IMR-90 (cell line): ENCODE data around the gene CWC22. TPM values are rescaled to one million over a fixed set of nuclear protein-coding genes. Genes with fewer than 3 reads are reported as not detected.

Experiments used
- ATAC-seq: fragments of 200-7000 bp; cut with Tn5 transposase; 2 replicates; pipeline ENCODE4 v1.9.1; 2020; ENCODE audit warnings: low read depth, mild to moderate bottlenecking, moderate library complexity
- BruUV-seq: library from RNA; stranded (reverse); fragments of 400-500 nt; replicated peaks from 2 replicates; lab custom pipeline; 2021; lab: Mats Ljungman, UMichigan
- CTCF ChIA-PET: fragments of 300-600 bp; formaldehyde crosslinking; extraction: SDS; loops from one replicate; lab custom pipeline; 2021; ENCODE audit warnings: antibody characterized with exemption; lab: Yijun Ruan, JAX
- POLR2A ChIA-PET: fragments of 300-600 bp; sonication (Branson Sonifier 250); formaldehyde crosslinking; loops from one replicate; lab custom pipeline; 2022; ENCODE audit warnings: antibody characterized with exemption; ENCODE audit not compliant: unreplicated experiment; lab: Charles Lee
- DNase-seq: peaks from one replicate; pipeline ENCODE4 v3.0.0; 2013
- H2AFZ ChIP-seq: replicated peaks from 2 replicates; pipeline ENCODE3; 2013; ENCODE audit warnings: low read length, mild to moderate bottlenecking; ENCODE audit not compliant: poor library complexity
- H2AK5ac ChIP-seq: 2 replicates; pipeline ENCODE4 v1.6.1; 2013; ENCODE audit warnings: low read depth, low read length, inconsistent platforms
- H2AK9ac ChIP-seq: replicated peaks from 2 replicates; pipeline ENCODE3; 2013; ENCODE audit warnings: mild to moderate bottlenecking, low read depth, low read length, moderate library complexity; ENCODE audit not compliant: poor library complexity
- H2BK120ac ChIP-seq: 2 replicates; pipeline ENCODE4 v1.6.1; 2013; ENCODE audit warnings: low read depth, low read length, inconsistent platforms
- H2BK15ac ChIP-seq: 3 replicates; pipeline ENCODE4 v1.6.1; 2013; ENCODE audit warnings: low read depth, low read length, inconsistent platforms
- H2BK20ac ChIP-seq: 2 replicates; pipeline ENCODE4 v1.6.1; 2013; ENCODE audit warnings: low read depth, mild to moderate bottlenecking, inconsistent platforms, low read length, moderate library complexity
- H2BK5ac ChIP-seq: 2 replicates; pipeline ENCODE4 v1.6.1; 2013; ENCODE audit warnings: mild to moderate bottlenecking, low read depth, low read length, inconsistent platforms; ENCODE audit not compliant: poor library complexity, severe bottlenecking
- H3K14ac ChIP-seq: replicated peaks from 2 replicates; pipeline ENCODE4 v1.6.1; 2013; ENCODE audit warnings: low read depth, low read length, inconsistent platforms
- H3K18ac ChIP-seq: 2 replicates; pipeline ENCODE4 v1.6.1; 2013; ENCODE audit warnings: low read depth, low read length, control low read depth
- H3K23ac ChIP-seq: 2 replicates; pipeline ENCODE4 v1.6.1; 2013; ENCODE audit warnings: low read depth, low read length, inconsistent platforms
- H3K27ac ChIP-seq: 2 replicates; pipeline ENCODE4 v1.5.1; 2013; ENCODE audit warnings: mild to moderate bottlenecking, control low read depth, low read length; ENCODE audit not compliant: insufficient read depth
- H3K27me3 ChIP-seq: 2 replicates; pipeline ENCODE4 v1.6.1; 2013; ENCODE audit warnings: low read length; ENCODE audit not compliant: control insufficient read depth, insufficient read depth
- H3K36me3 ChIP-seq: 2 replicates; pipeline ENCODE4 v1.6.1; 2013; ENCODE audit warnings: low read length, mixed read lengths; ENCODE audit not compliant: control insufficient read depth, insufficient read depth
- H3K4ac ChIP-seq: 2 replicates; pipeline ENCODE4 v1.6.1; 2013; ENCODE audit warnings: low read depth, low read length, inconsistent platforms
- H3K4me1 ChIP-seq: 2 replicates; pipeline ENCODE4 v1.6.1; 2013; ENCODE audit warnings: low read length, mixed read lengths; ENCODE audit not compliant: control insufficient read depth, insufficient read depth
- H3K4me2 ChIP-seq: 2 replicates; pipeline ENCODE4 v1.6.1; 2013; ENCODE audit warnings: low read depth, mild to moderate bottlenecking, control low read depth, low read length, moderate library complexity
- H3K4me3 ChIP-seq: 2 replicates; pipeline ENCODE4 v1.5.1; 2013; ENCODE audit warnings: low read depth, mild to moderate bottlenecking, control low read depth, low read length, moderate library complexity; ENCODE audit not compliant: insufficient read depth
- H3K56ac ChIP-seq: 2 replicates; pipeline ENCODE4 v1.6.1; 2013; ENCODE audit warnings: low read length, inconsistent platforms; ENCODE audit not compliant: insufficient read depth; ENCODE audit errors: extremely low read depth
- H3K79me1 ChIP-seq, 2 experiments: 2 replicates each; pipeline ENCODE4 v1.6.1; 2013; ENCODE audit warnings: low read length in 2 of 2, inconsistent platforms in 1 of 2, low read depth in 1 of 2
- H3K9ac ChIP-seq: 2 replicates; pipeline ENCODE4 v1.6.1; 2013; ENCODE audit warnings: low read depth, low read length, control low read depth
- H3K9me1 ChIP-seq: 2 replicates; pipeline ENCODE4 v1.6.1; 2013; ENCODE audit warnings: low read length, inconsistent platforms; ENCODE audit not compliant: insufficient read depth
- H3K9me3 ChIP-seq: 2 replicates; pipeline ENCODE4 v1.6.1; 2013; ENCODE audit warnings: low read length; ENCODE audit not compliant: control insufficient read depth, insufficient read depth
- H4K20me1 ChIP-seq: 2 replicates; pipeline ENCODE4 v1.6.1; 2013; ENCODE audit warnings: low read length, inconsistent platforms; ENCODE audit not compliant: insufficient read depth
- H4K5ac ChIP-seq: 2 replicates; pipeline ENCODE4 v1.6.1; 2013; ENCODE audit warnings: mild to moderate bottlenecking, low read depth, low read length, control low read depth
- H4K8ac ChIP-seq, 2 experiments: 2 replicates each; pipeline ENCODE4 v1.6.1; 2013; ENCODE audit warnings: low read depth in 2 of 2, low read length in 2 of 2, control low read depth in 1 of 2, inconsistent platforms in 1 of 2
- H4K91ac ChIP-seq: 2 replicates; pipeline ENCODE4 v1.6.1; 2013; ENCODE audit warnings: low read depth, low read length, inconsistent platforms; ENCODE audit not compliant: insufficient read depth
- BHLHE40 ChIP-seq: fragments of 150-350 bp; IDR thresholded peaks from 2 replicates; pipeline ENCODE4 v1.6.1; 2016; ENCODE audit warnings: mild to moderate bottlenecking, low read depth, low read length
- CEBPB ChIP-seq: IDR thresholded peaks from 2 replicates; pipeline ENCODE4 v1.6.1; 2012; ENCODE audit warnings: low read depth, low read length, improper control_type of control experiment
- ELK1 ChIP-seq: fragments of 150-350 bp; IDR thresholded peaks from 2 replicates; pipeline ENCODE4 v1.6.1; 2016; ENCODE audit warnings: low read depth, mild to moderate bottlenecking, low read length, moderate library complexity, borderline replicate concordance
- FOS ChIP-seq: fragments of 150-350 bp; IDR thresholded peaks from 2 replicates; pipeline ENCODE4 v1.6.1; 2016; ENCODE audit warnings: low read depth, low read length
- MXI1 ChIP-seq: IDR thresholded peaks from 2 replicates; pipeline ENCODE4 v1.6.1; 2012; ENCODE audit warnings: low read depth, mild to moderate bottlenecking, low read length, moderate library complexity, borderline replicate concordance
- NFE2L2 ChIP-seq: fragments of 150-350 bp; IDR thresholded peaks from 2 replicates; pipeline ENCODE4 v1.6.1; 2016; ENCODE audit warnings: low read depth, mild to moderate bottlenecking, low read length
- POLR2A ChIP-seq: IDR thresholded peaks from 2 replicates; pipeline ENCODE4 v1.6.1; 2012; ENCODE audit warnings: mild to moderate bottlenecking, low read depth, low read length
- USF2 ChIP-seq: fragments of 150-350 bp; IDR thresholded peaks from 2 replicates; pipeline ENCODE4 v1.6.1; 2017; ENCODE audit warnings: mild to moderate bottlenecking, antibody characterized with exemption, low read length, low read depth
- WGBS, 2 experiments: methylation state at CpG; one replicate each; pipeline versions ENCODE4 v1.1.5 to v1.1.7; 2013; ENCODE audit warnings: missing lambda C conversion rate in 2 of 2; ENCODE audit not compliant: insufficient read length in 1 of 2; ENCODE audit errors: extremely low coverage in 2 of 2; 5-methylcytosine and 5-hydroxymethylcytosine counted together
- dilution Hi-C: fragments of 300-500 bp; cut with HindIII; formaldehyde crosslinking; loops from one replicate; pipeline ENCODE4 v1.14.3; 2018; ENCODE audit warnings: low sequenced_read_pairs; ENCODE audit not compliant: unreplicated experiment
- in situ Hi-C: fragments of 300-500 bp; cut with MboI; formaldehyde crosslinking; loops from 3 replicates; pipeline ENCODE4 v1.14.3; 2019; ENCODE audit warnings: low sequenced_read_pairs, inconsistent platforms, mixed read lengths
- intact Hi-C: fragments of 100-400 bp; cut with micrococcal nuclease; formaldehyde crosslinking; loops from 2 replicates; pipeline ENCODE4 v1.10.0; 2022
- polyA plus RNA-seq, 3 experiments: library from polyadenylated mRNA; depleted of rRNA; stranded (reverse); fragments of >200 nt; gene quantifications; 2 replicates each; pipeline ENCODE4 v1.2.3, GENCODE V29; 2012; ENCODE audit warnings: low replicate concordance in 1 of 3
- total RNA-seq: library from RNA; depleted of rRNA; stranded (reverse); fragments of >200 nt; gene quantifications from 2 replicates; pipeline ENCODE4 v1.2.3, GENCODE V29; 2012

CWC22 gene
- total and polyA plus RNA-seq, 2 of the 4 experiments (the other 2 are of a cell fraction): 4.5 to 17.9 TPM

- Histone ChIP-seq H3K4me2 (no peak overlapping the region), H3K18ac (no peak overlapping the region), H3K56ac (no peak overlapping the region), H2AK9ac (no peak overlapping the region), H3K36me3 (no peaks in the 10 kb centered on the region), H3K27me3 (no peaks in the 10 kb centered on the region; the same call in 1 of the 2 replicates), H2BK120ac (no peak overlapping the region), H3K9ac (no peak overlapping the region), H4K91ac (no peak overlapping the region), H2AFZ (no peak overlapping the region), H3K4me1 (no peaks in the 10 kb centered on the region; the same call in 1 of the 2 replicates), H3K4ac (no peak overlapping the region), H3K27ac (no peak overlapping the region), H4K20me1 (no peaks in the 10 kb centered on the region; the same call in 1 of the 2 replicates), H3K9me3 (no peaks in the 10 kb centered on the region), H2BK15ac (no peak overlapping the region), H4K8ac (no peak overlapping the region), H2BK5ac (no peak overlapping the region), H3K4me3 (no peak overlapping the region), H3K23ac (no peak overlapping the region), H2AK5ac (no peak overlapping the region), H3K9me1 (no peaks in the 10 kb centered on the region), H3K14ac (no peak overlapping the region), H4K5ac (no peak overlapping the region), H2BK20ac (no peak overlapping the region), H3K79me1 (no peaks in the 10 kb centered on the region)
- TF ChIP-seq USF2: no peak
- TF ChIP-seq MXI1: no peak
- TF ChIP-seq NFE2L2: no peak
- TF ChIP-seq FOS: no peak
- no peak for TF ChIP-seq ELK1
- no peak for TF ChIP-seq BHLHE40
- TF ChIP-seq POLR2A: no peak
- no peak for TF ChIP-seq CEBPB
- dilution Hi-C loops (no loop called here), intact Hi-C loops (no loop called here), in situ Hi-C loops (no loop called here)
- POLR2A ChIA-PET: no interaction called here
- no TSS peak for BruUV-seq
- WGBS, 2 experiments: no CpG with 5 or more reads among the region's 2 CpGs
- DNase-seq (no peak), ATAC-seq (no peak)
- CTCF ChIA-PET: no interaction called here
These were observed 31.9 kb upstream of the CWC22 start for GRCh38 chr2:180038997-180039396.
